ENCODE results near the gene MYOT. TPM values are rescaled to one million over a fixed set of nuclear protein-coding genes. Genes with fewer than 3 reads are reported as not detected.

MYOT gene
- total and polyA plus RNA-seq, 2 donors (not counting 3 experiments of a cell fraction or from before 2014, with no cell fraction given) = not detected

GRCh38 chr5:137923856-137924255 is 56.2 kb downstream of the MYOT start:
- ChIA-PET CTCF (interaction anchor here (0.9 to 3.7 kb wide), 4 partner anchors 12 to 145 kb away, joined by 3 to 17 read pairs (median 4); no protein-coding TSS in a partner anchor), POLR2A (no interaction called here)
- FAIRE-seq (peak; percentile 76), DNase-seq (ENCODE audit: low read depth, low spot score) (peak; percentile 40)
- Histone ChIP-seq H3K27ac (ENCODE audit: insufficient read depth, low read depth, low read length) (no peak overlapping the region), H3K4me3 (replicated peaks in 1 of 3; ENCODE audit: insufficient read depth in 1 of 3, low read depth in 1 of 3, low read length in 3 of 3) (no peak overlapping the region), H3K9me1 (replicated peaks; ENCODE audit: control insufficient read depth, extremely low read depth, insufficient read depth, low read length) (no peaks in the 10 kb centered on the region), H3K4me2 (ENCODE audit: insufficient read depth, low read length) (peak overlapping the region; percentile 49), H3K79me2 (ENCODE audit: control insufficient read depth, insufficient read depth, low read length) (no peaks in the 10 kb centered on the region), H3K36me3 (ENCODE audit: control insufficient read depth in 2 of 2, extremely low read depth in 1 of 2, insufficient read depth in 2 of 2, low read length in 2 of 2) (peaks cover 0 to 2% of the 10 kb centered on the region in 2 experiments), H4K20me1 (replicated peaks; ENCODE audit: control insufficient read depth, extremely low read depth, insufficient read depth, low read length) (no peaks in the 10 kb centered on the region), H3K9ac (replicated peaks; ENCODE audit: extremely low read depth, insufficient read depth, low read length) (no peak overlapping the region), H3K27me3 (ENCODE audit: control insufficient read depth in 2 of 2, insufficient read depth in 2 of 2, low read length in 2 of 2) (no peaks in the 10 kb centered on the region), H3K9me3 (replicated peaks; ENCODE audit: control insufficient read depth, insufficient read depth, low read length) (no peaks in the 10 kb centered on the region), H3K4me1 (ENCODE audit: control insufficient read depth, extremely low read depth, insufficient read depth, low read length) (peaks cover 9% of the 10 kb centered on the region), H2AFZ (ENCODE audit: low read depth, low read length) (peak overlapping the region; percentile 50)
- TF ChIP-seq EZH2 (IDR thresholded peaks at IDR 0.05; ENCODE audit: borderline replicate concordance, low read depth, low read length, severe bottlenecking) = no peak
- no peak for TF ChIP-seq JUN (IDR thresholded peaks at IDR 0.05; ENCODE audit: borderline replicate concordance, insufficient read depth, insufficient read length, low read depth)
- TF ChIP-seq CTCF (IDR thresholded peaks at IDR 0.05; ENCODE audit: extremely low read depth in 1 of 2, insufficient read depth in 1 of 2, low read depth in 1 of 2, low read length in 2 of 2) = peak in 1 of 2 donors; percentile 11
- dilution Hi-C loops (cut with MboI; ENCODE audit: extremely low pct_ligation_motif_present, low sequenced_read_pairs) (no loop called here), intact Hi-C loops (cut with micrococcal nuclease) (no loop called here)
- no TSS peak for BruUV-seq (replicated peaks)

- no peak overlapping the region for H3K9ac ChIP-seq (replicated peaks; ENCODE audit: extremely low read depth, insufficient read depth, low read length)
- intact Hi-C loops (cut with micrococcal nuclease) (no loop called here), dilution Hi-C loops (cut with MboI; ENCODE audit: extremely low pct_ligation_motif_present, low sequenced_read_pairs) (no loop called here)
- H3K36me3 ChIP-seq (ENCODE audit: control insufficient read depth in 2 of 2, extremely low read depth in 1 of 2, insufficient read depth in 2 of 2, low read length in 2 of 2) = peaks cover 0 to 2% of the 10 kb centered on the region in 2 experiments
- no peak for DNase-seq (ENCODE audit: low read depth, low spot score)
- H3K4me3 ChIP-seq (replicated peaks in 1 of 3; ENCODE audit: insufficient read depth in 1 of 3, low read depth in 1 of 3, low read length in 3 of 3) = no peak overlapping the region
- no peaks in the 10 kb centered on the region for H3K9me3 ChIP-seq (replicated peaks; ENCODE audit: control insufficient read depth, insufficient read depth, low read length)
- H2AFZ ChIP-seq (ENCODE audit: low read depth, low read length) = no peak overlapping the region
- no TSS peak for BruUV-seq (replicated peaks)
- no peaks in the 10 kb centered on the region for H4K20me1 ChIP-seq (replicated peaks; ENCODE audit: control insufficient read depth, extremely low read depth, insufficient read depth, low read length)
- no peak overlapping the region for H3K27ac ChIP-seq (ENCODE audit: insufficient read depth, low read depth, low read length)
- FAIRE-seq = no peak
- no peaks in the 10 kb centered on the region for H3K9me1 ChIP-seq (replicated peaks; ENCODE audit: control insufficient read depth, extremely low read depth, insufficient read depth, low read length)
- ChIA-PET CTCF (interaction anchor here (1.0 to 1.1 kb wide), 2 partner anchors 154 to 303 kb away, joined by 3 read pairs; no protein-coding TSS in a partner anchor), POLR2A (no interaction called here)
- TF ChIP-seq CTCF (IDR thresholded peaks at IDR 0.05; ENCODE audit: extremely low read depth in 1 of 2, insufficient read depth in 1 of 2, low read depth in 1 of 2, low read length in 2 of 2) = no peak
- no peak for TF ChIP-seq FOS (IDR thresholded peaks at IDR 0.05; ENCODE audit: borderline replicate concordance, insufficient read depth, low read length)
- TF ChIP-seq POLR2A (IDR thresholded peaks at IDR 0.05; ENCODE audit: low read depth, low read length) = no peak
- TF ChIP-seq POLR2AphosphoS5 (IDR thresholded peaks at IDR 0.05; ENCODE audit: insufficient read depth, low read depth, low read length) = no peak
- TF ChIP-seq MAX (IDR thresholded peaks at IDR 0.05; ENCODE audit: insufficient read depth, insufficient read length) = no peak
- no peak for TF ChIP-seq MYC (IDR thresholded peaks at IDR 0.05; ENCODE audit: low read depth, low read length)
- no peak for TF ChIP-seq JUN (IDR thresholded peaks at IDR 0.05; ENCODE audit: borderline replicate concordance, insufficient read depth, insufficient read length, low read depth)
- TF ChIP-seq GATA2 (IDR thresholded peaks at IDR 0.05; ENCODE audit: insufficient read depth, insufficient read length, low read depth, low read length) = no peak
- TF ChIP-seq EZH2 (IDR thresholded peaks at IDR 0.05; ENCODE audit: borderline replicate concordance, low read depth, low read length, severe bottlenecking) = no peak
- H3K4me2 ChIP-seq (ENCODE audit: insufficient read depth, low read length) = no peak overlapping the region
- H3K79me2 ChIP-seq (ENCODE audit: control insufficient read depth, insufficient read depth, low read length) = no peaks in the 10 kb centered on the region
- H3K27me3 ChIP-seq (ENCODE audit: control insufficient read depth in 2 of 2, insufficient read depth in 2 of 2, low read length in 2 of 2) = no peaks in the 10 kb centered on the region
- H3K4me1 ChIP-seq (ENCODE audit: control insufficient read depth, extremely low read depth, insufficient read depth, low read length) = no peaks in the 10 kb centered on the region
These were observed 65.1 kb downstream of the MYOT start for GRCh38 chr5:137932800-137933199.

All from endothelial cell of umbilical vein (primary cell).